Right lobe of liver (tissue), 6 donors: ENCODE measurements around the gene EXOC3. TPM values are rescaled to one million over a fixed set of nuclear protein-coding genes. Genes with fewer than 3 reads are reported as not detected.
"Not testable (repeated sequence)": the region's sequence is repeated elsewhere in the genome, so short reads cannot be mapped to it uniquely, and the experiment has no call there.

Source experiments
- ATAC-seq, 4 donors: fragments of 200-7000 bp; cut with Tn5 transposase; one replicate each; pipeline ENCODE4 v1.9.1; 2020; ENCODE audit warnings: mild to moderate bottlenecking in 4 of 4, moderate library complexity in 4 of 4
- DNase-seq, 3 donors: peaks; one replicate each; pipeline ENCODE4 v3.0.0-alpha.2; 2020
- H3K27ac ChIP-seq, 3 donors: fragments of 200-600 bp; one replicate each; pipeline ENCODE4 v1.8.0; 2022
- H3K27me3 ChIP-seq, 2 donors: fragments of 200-600 bp; one replicate each; pipeline ENCODE4 v1.8.0; 2022
- H3K36me3 ChIP-seq, 4 donors: fragments of 200-600 bp; sonication (generic) in 1 of 4; one replicate each; pipeline versions ENCODE4 v1.5.1 to v1.8.0; 2017 to 2022; ENCODE audit warnings: control low read depth in 1 of 4
- H3K4me1 ChIP-seq, 4 donors: fragments of 200-600 bp; sonication (generic) in 1 of 4; one replicate each; pipeline versions ENCODE4 v1.5.1 to v1.8.0; 2017 to 2022; ENCODE audit warnings: control low read depth in 1 of 4
- H3K4me3 ChIP-seq, 3 donors: fragments of 200-600 bp; one replicate each; pipeline ENCODE4 v1.8.0; 2022
- H3K9me3 ChIP-seq, 4 donors: fragments of 200-600 bp; sonication (generic) in 1 of 4; one replicate each; pipeline versions ENCODE4 v1.5.1 to v1.8.0; 2017 to 2022; ENCODE audit warnings: control low read depth in 1 of 4
- POLR2A ChIP-seq: fragments of 450-650 bp; IDR thresholded peaks from one replicate; pipeline ENCODE4 v1.6.1; 2017; ENCODE audit warnings: antibody characterized with exemption, mild to moderate bottlenecking
- WGBS: methylation state at CpG from one replicate; pipeline ENCODE4 v1.1.6; 2018; ENCODE audit warnings: low coverage, low lambda C conversion rate; ENCODE audit not compliant: insufficient coverage; ENCODE audit errors: missing lambda C conversion rate; 5-methylcytosine and 5-hydroxymethylcytosine counted together
- intact Hi-C, 2 donors: fragments of 100-400 bp; cut with DNase I; formaldehyde crosslinking; loops; one replicate each; pipeline versions ENCODE4 v1.11.2 to v1.14.1; 2022
- total RNA-seq, 6 experiments: library from RNA; depleted of rRNA in 2 of 6; stranded (reverse); fragments of >200 nt in 2 of 6; fragmentation: NEBNext Ultra II Directional in 3 of 6; extraction: Animal tissue kit (Norgen Biotek cat#: 25700) in 3 of 6; gene quantifications; one replicate each; pipeline versions ENCODE4 v1.1.0 to v1.2.4, GENCODE V29; 2016 to 2023
- TF ChIP-seq, protein P1 (sequence below), 4 donors: fragments of 200-600 bp in 3 of 4; fragments of 450-650 bp in 1 of 4; IDR thresholded peaks; one replicate each; pipeline versions ENCODE4 v1.5.1 to v1.8.0; 2016 to 2022; ENCODE audit warnings: antibody characterized with exemption in 4 of 4, mild to moderate bottlenecking in 2 of 4
- donor health status: DM: no; HTN: yes; CAD: no.
- donor health status: DM: no; HTN: no; CAD: no.
- donor health status: DM: no; HTN: no; CAD: no.
- donor health status: DM: no; HTN: yes; CAD: no.
- donor health status: DM: no; HTN: yes; CAD: no.

Gene EXOC3
- total RNA-seq, 6 experiments from 2014 or later, result 14.6 to 24.3 (median 20.0) TPM

DNA sequence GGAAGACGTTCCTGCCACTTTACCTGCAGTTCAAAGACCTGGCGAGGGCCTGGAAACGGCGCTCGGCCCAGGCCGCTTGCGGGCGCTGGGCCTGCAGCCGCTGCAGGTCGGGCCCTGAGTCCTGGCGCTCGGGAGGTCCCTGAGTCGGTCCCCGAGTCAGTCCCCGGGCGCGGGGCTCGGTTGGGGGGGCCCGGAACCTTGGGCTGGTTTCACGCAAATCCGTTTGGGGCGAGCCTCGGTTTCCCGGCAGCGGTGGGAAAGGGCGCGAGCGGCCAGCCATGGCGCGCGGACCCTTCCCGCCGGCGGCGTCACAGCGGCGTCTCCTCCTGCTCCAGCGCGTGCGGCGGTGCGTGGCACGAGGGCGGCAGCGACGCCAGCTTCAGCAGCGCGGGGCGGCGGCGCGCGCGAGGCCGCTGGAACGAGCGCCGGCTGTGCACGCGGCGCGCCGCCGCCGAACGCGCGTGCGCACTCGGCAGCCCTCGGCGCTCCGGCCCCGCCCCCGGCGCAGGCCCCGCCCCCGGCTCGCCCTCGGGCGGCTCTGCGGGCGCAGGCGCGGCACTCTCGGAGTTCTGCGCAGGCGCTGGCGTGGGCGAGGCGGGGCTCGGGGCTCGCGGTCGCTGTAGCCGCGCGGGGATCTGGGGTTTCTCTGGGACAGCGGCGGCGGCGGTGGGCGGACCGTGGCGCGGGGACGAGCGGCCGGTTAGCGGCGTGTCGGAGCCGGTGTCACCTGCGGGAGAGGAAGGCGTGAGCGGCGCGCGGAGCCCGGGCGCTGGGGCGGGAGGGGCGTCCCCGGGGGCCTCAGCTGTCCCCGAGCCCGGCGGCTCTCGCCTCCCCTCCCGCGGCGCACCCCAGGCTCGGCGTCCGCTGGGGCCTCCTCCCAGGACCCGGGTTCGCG lies 29.9 kb downstream of the EXOC3 start:
- WGBS, result 0% methylated on average over 14 of the region's 137 CpGs
- Histone ChIP-seq H3K27me3 (no peaks in the 10 kb centered on the region), H3K27ac (peak overlapping the region; percentile 62 to 68 (median 66)), H3K9me3 (no peaks in the 10 kb centered on the region), H3K36me3 (no peaks in the 10 kb centered on the region), H3K4me1 (peaks cover 0 to 17% (median 2%) of the 10 kb centered on the region in 4 donors), H3K4me3 (peak overlapping the region; percentile 79 to 89 (median 83))
- TF ChIP-seq POLR2A, result peak; percentile 52
- TF ChIP-seq, protein P1, sequence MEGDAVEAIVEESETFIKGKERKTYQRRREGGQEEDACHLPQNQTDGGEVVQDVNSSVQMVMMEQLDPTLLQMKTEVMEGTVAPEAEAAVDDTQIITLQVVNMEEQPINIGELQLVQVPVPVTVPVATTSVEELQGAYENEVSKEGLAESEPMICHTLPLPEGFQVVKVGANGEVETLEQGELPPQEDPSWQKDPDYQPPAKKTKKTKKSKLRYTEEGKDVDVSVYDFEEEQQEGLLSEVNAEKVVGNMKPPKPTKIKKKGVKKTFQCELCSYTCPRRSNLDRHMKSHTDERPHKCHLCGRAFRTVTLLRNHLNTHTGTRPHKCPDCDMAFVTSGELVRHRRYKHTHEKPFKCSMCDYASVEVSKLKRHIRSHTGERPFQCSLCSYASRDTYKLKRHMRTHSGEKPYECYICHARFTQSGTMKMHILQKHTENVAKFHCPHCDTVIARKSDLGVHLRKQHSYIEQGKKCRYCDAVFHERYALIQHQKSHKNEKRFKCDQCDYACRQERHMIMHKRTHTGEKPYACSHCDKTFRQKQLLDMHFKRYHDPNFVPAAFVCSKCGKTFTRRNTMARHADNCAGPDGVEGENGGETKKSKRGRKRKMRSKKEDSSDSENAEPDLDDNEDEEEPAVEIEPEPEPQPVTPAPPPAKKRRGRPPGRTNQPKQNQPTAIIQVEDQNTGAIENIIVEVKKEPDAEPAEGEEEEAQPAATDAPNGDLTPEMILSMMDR (IDR thresholded peaks at IDR 0.05), result no peak
- intact Hi-C loops, result no loop called here
- DNase-seq, result peak; percentile 91 to 92 (median 91)
- peak; percentile 80 to 91 (median 82) for ATAC-seq

DNA sequence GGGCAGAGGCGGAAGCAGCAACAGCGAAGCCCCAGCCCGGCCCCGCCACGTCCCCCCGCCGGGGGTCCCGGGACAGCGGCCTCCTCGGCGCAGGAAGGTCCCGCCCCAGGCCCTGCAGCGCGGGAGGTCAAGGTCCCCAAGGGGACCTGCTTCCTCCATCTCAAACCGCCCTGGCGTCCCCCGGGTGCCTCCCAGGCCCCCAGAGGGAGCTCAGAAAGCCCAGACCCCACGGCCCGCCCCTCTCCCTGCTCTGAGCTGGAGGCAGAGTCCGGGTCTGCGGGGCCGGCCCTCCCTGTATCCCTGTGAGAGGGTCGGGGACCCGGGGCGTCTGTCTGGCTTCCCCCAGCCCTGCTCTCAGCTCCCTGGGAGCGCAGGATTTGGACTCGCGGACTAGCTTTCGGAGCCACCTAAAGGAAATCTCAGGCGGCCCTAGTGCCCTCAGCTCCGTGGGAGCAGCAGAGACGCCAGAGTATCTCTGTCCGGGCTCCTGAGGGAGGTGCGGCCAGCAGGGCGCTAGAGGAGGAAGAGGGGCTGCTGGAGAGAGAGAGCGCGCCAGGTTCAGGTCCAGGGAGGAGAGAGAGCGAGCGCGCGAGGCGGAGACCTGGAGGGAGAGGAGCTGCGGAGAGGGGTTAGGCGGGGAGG lies 30.7 kb downstream of the EXOC3 start:
- Histone ChIP-seq H3K27me3 (no peaks in the 10 kb centered on the region), H3K27ac (peak overlapping the region in 2 of 3 donors; percentile 38 to 44), H3K9me3 (no peaks in the 10 kb centered on the region), H3K4me3 (peak overlapping the region; percentile 76 to 89 (median 83)), H3K4me1 (peaks cover 0 to 17% (median 2%) of the 10 kb centered on the region in 4 donors), H3K36me3 (no peaks in the 10 kb centered on the region)
- DNase-seq (peak in 1 of 3 donors; percentile 59), ATAC-seq (peak; percentile 4 to 25 (median 18))
- intact Hi-C loops, result no loop called here
- WGBS, result 0% methylated on average over 19 of the region's 44 CpGs
- TF ChIP-seq, protein P1 (IDR thresholded peaks at IDR 0.05), result no peak
- TF ChIP-seq POLR2A, result no peak

DNA sequence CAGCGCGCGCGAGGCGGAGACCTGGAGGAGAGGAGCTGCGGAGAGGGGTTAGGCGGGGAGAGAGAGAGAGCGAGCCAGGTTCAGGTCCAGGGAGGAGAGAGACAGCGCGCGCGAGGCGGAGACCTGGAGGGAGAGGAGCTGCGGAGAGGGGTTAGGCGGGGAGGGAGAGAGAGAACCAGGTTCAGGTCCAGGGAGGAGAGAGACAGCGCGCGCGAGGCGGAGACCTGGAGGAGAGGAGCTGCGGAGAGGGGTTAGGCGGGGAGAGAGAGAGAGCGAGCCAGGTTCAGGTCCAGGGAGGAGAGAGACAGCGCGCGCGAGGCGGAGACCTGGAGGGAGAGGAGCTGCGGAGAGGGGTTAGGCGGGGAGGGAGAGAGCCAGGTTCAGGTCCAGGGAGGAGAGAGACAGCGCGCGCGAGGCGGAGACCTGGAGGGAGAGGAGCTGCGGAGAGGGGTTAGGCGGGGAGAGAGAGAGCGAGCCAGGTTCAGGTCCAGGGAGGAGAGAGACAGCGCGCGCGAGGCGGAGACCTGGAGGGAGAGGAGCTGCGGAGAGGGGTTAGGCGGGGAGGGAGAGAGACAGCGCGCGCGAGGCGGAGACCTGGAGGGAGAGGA lies 31.4 kb downstream of the EXOC3 start:
- H3K27ac ChIP-seq, ATAC-seq: not testable (repeated sequence)
- 0% methylated on average over 8 of the region's 50 CpGs for WGBS

DNA sequence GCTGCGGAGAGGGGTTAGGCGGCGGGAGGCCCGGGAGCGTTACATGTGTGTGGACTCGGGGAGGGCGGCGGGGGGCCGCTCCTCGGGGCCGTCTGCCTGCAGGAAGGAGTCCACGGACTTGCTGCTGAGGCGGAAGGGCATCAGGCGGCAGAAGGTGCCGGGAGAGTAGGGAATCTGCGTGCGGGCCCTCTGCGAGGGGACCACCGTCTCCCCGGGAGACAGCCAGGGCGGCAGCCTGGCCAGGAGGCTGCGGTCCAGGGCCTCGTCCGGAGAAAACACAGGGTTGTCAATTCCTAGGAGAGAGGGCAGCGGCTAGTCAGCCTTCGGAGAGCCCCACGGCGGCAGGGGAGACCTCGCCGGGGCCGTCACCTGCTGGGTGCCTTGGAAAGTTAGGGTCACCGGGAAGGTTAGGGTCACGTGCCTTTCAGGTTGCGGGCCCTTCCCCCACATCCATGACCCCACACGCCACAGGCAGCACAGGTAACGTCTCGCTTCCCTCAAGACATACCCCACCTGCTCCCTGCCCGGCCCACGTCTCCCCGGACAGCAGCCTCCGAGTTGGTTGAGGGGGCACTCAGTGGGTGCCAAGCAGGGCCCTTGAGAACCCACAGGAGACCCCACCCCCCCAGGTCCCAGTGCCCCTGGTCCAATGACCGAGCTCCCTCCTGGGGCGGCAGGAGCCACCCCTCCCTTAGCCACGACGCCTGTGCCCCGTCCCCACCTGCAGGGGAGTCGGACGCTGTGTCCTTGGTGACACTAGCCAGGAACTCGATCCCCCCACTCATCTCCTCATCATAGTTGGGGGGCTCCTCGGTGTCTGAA lies 32.1 kb downstream of the EXOC3 start:
- WGBS, result 15% methylated on average over 18 of the region's 50 CpGs
- TF ChIP-seq POLR2A, result no peak
- TF ChIP-seq, protein P1 (IDR thresholded peaks at IDR 0.05), result no peak
- Histone ChIP-seq H3K27me3 (no peaks in the 10 kb centered on the region), H3K36me3 (no peaks in the 10 kb centered on the region), H3K4me3 (no peak overlapping the region), H3K27ac (no peak overlapping the region), H3K4me1 (peaks cover 0 to 17% (median 2%) of the 10 kb centered on the region in 4 donors), H3K9me3 (no peaks in the 10 kb centered on the region)
- ATAC-seq (no peak), DNase-seq (peak in 2 of 3 donors; percentile 24 to 55)
- intact Hi-C loops, result no loop called here

More for the DNA sequence above, 31.4 kb downstream of the EXOC3 start:
- H3K27me3 ChIP-seq, intact Hi-C loops, H3K36me3 ChIP-seq, H3K9me3 ChIP-seq: not testable (repeated sequence)
- Histone ChIP-seq H3K4me3 (peak overlapping the region in 1 of 3 donors; percentile 76), H3K4me1 (peaks cover 0 to 17% (median 2%) of the 10 kb centered on the region in 4 donors)
- peak in 1 of 3 donors; percentile 13 for DNase-seq
